Left ventricle myocardium superior (tissue), 1 donor: ENCODE measurements around the gene WNT16. TPM values are rescaled to one million over a fixed set of nuclear protein-coding genes. Genes with fewer than 3 reads are reported as not detected.

Source experiments
- ATAC-seq: fragments of 200-7000 bp; cut with Tn5 transposase; one replicate; pipeline ENCODE4 v1.9.1; 2020; ENCODE audit warnings: mild to moderate bottlenecking, moderate library complexity
- DNase-seq: peaks from one replicate; pipeline ENCODE4 v3.0.0-alpha.2; 2020
- intact Hi-C: fragments of 100-400 bp; cut with micrococcal nuclease; formaldehyde crosslinking; loops from one replicate; pipeline ENCODE4 v1.11.0; 2022
- total RNA-seq: library from RNA; stranded (reverse); fragmentation: NEBNext Ultra II Directional; extraction: Animal tissue kit (Norgen Biotek cat#: 25700); gene quantifications from one replicate; pipeline ENCODE4 v1.2.1, GENCODE V29; 2021
- donor health status: DM: no; HTN: yes; CAD: no; lungs with severe emphysema.

WNT16 gene
- total RNA-seq, 1 donor from 2014 or later: not detected

- DNase-seq (no peak), ATAC-seq (peak; percentile 89)
- intact Hi-C loops: no loop called here
Observed at GRCh38 chr7:121384265-121384664, 55.5 kb downstream of the WNT16 start.

- intact Hi-C loops: no loop called here
- DNase-seq (no peak), ATAC-seq (no peak)
Observed at GRCh38 chr7:121385056-121385799, 56.4 kb downstream of the WNT16 start.

- ATAC-seq (peak; percentile 56), DNase-seq (no peak)
- intact Hi-C loops: no loop called here
Observed at GRCh38 chr7:121385800-121386179, 57.0 kb downstream of the WNT16 start.

- intact Hi-C loops: no loop called here
- ATAC-seq (no peak), DNase-seq (no peak)
Observed at GRCh38 chr7:121388950-121389349, 60.1 kb downstream of the WNT16 start.

GRCh38 chr7:121390109-121390508, 61.3 kb downstream of the WNT16 start:
- DNase-seq: no peak
- no peak for ATAC-seq
- intact Hi-C loops: no loop called here

- DNase-seq (no peak), ATAC-seq (no peak)
- intact Hi-C loops: no loop called here
Observed at GRCh38 chr7:121390617-121391016, 61.8 kb downstream of the WNT16 start.

Other genes starting within 250 kb of the WNT16 start
- gene FAM3C, start 67.3 kb downstream of the WNT16 start, total RNA-seq: 42.8 TPM